CD4-positive, alpha-beta T cell treated with Interleukin-12 subunit alpha and Interleukin-12 subunit beta, for 1 hour (primary cell): Measurements from ENCODE around the gene PLXNB2.

Experiments used
- DNase-seq: peaks from one replicate; pipeline ENCODE4 v3.0.0-alpha.2; 2020

The PLXNB2 gene

GRCh38 chr22:50261615-50262459 lies 45.6 kb downstream of the PLXNB2 start, which contains the start of gene MAPK12:
Gene MAPK12, minus strand, starts transcription at chr22:50261683. Its CDS starts 174 bp downstream, at chr22:50261509.
- no peak for DNase-seq

GRCh38 chr22:50260801-50261614 lies 46.4 kb downstream of the PLXNB2 start:
- DNase-seq, result no peak

- no peak for DNase-seq
Measured at GRCh38 chr22:50260434-50260800, 47.0 kb downstream of the PLXNB2 start.

GRCh38 chr22:50259302-50259701 lies 48.1 kb downstream of the PLXNB2 start:
- no peak for DNase-seq

- no peak for DNase-seq
Measured at GRCh38 chr22:50258361-50259292, 48.8 kb downstream of the PLXNB2 start.

GRCh38 chr22:50257451-50258360 lies 49.7 kb downstream of the PLXNB2 start:
- DNase-seq, result no peak

- DNase-seq, result no peak
Measured at GRCh38 chr22:50257041-50257440, 50.4 kb downstream of the PLXNB2 start.

GRCh38 chr22:50256258-50256862 lies 51.1 kb downstream of the PLXNB2 start:
- DNase-seq, result no peak

GRCh38 chr22:50255607-50256006 lies 51.8 kb downstream of the PLXNB2 start:
- no peak for DNase-seq

GRCh38 chr22:50255099-50255498 lies 52.3 kb downstream of the PLXNB2 start:
- no peak for DNase-seq

- DNase-seq, result no peak
Measured at GRCh38 chr22:50253941-50254340, 53.5 kb downstream of the PLXNB2 start.

GRCh38 chr22:50253046-50253915 lies 54.2 kb downstream of the PLXNB2 start:
- DNase-seq, result no peak

- peak; percentile 77 for DNase-seq
Measured at GRCh38 chr22:50252082-50253045, 55.1 kb downstream of the PLXNB2 start.

GRCh38 chr22:50251477-50252081 lies 55.9 kb downstream of the PLXNB2 start:
- no peak for DNase-seq

GRCh38 chr22:50250555-50251476 lies 56.6 kb downstream of the PLXNB2 start, which contains the start of gene HDAC10:
Gene HDAC10, minus strand, starts transcription at chr22:50251265. Its CDS starts 233 bp downstream, at chr22:50251032.
- peak; percentile 86 for DNase-seq

GRCh38 chr22:50250249-50250554 lies 57.2 kb downstream of the PLXNB2 start:
- DNase-seq, result no peak
